OCI-LY3 (cell line): ENCODE measurements around the gene PLD2.

Source experiments
- H2AFZ ChIP-seq: fragments of 200-600, 300-600 bp; shearing (Covaris generic); 2 replicates; pipeline ENCODE4 v1.6.0; 2014; ENCODE audit warnings: antibody characterized with exemption, low read depth, low read length
- H3K27ac ChIP-seq: fragments of 200-600, 300-600 bp; sonication (generic); 2 replicates; pipeline ENCODE4 v1.5.1; 2014; ENCODE audit warnings: mild to moderate bottlenecking, low read length, moderate library complexity, mixed read lengths
- H3K27me3 ChIP-seq: fragments of 200-600, 300-600 bp; sonication (generic); 2 replicates; pipeline ENCODE4 v1.6.1; 2014; ENCODE audit warnings: low read depth, low read length, mixed read lengths
- H3K36me3 ChIP-seq: fragments of 200-600, 300-600 bp; sonication (generic); replicated peaks from 2 replicates; pipeline ENCODE3; 2014; ENCODE audit warnings: low read depth, low read length, mixed read lengths
- H3K4me1 ChIP-seq: fragments of 300-600, 200-600 bp; sonication (generic); 2 replicates; pipeline ENCODE4 v1.6.1; 2014; ENCODE audit warnings: low read length, mixed read lengths
- H3K4me2 ChIP-seq: fragments of 200-600, 300-600 bp; sonication (generic); 2 replicates; pipeline ENCODE4 v1.6.1; 2014; ENCODE audit warnings: low read length, mixed read lengths
- H3K4me3 ChIP-seq: fragments of 300-600, 200-600 bp; sonication (generic); 2 replicates; pipeline ENCODE4 v1.5.1; 2014; ENCODE audit warnings: antibody characterized with exemption, mild to moderate bottlenecking, low read length, moderate library complexity
- H3K79me2 ChIP-seq: fragments of 300-600, 200-600 bp; shearing (Covaris generic); 2 replicates; pipeline ENCODE4 v1.6.1; 2014; ENCODE audit warnings: mild to moderate bottlenecking, low read length, mixed read lengths
- H3K9ac ChIP-seq: fragments of 300-600, 200-600 bp; shearing (Covaris generic); 2 replicates; pipeline ENCODE4 v1.6.0; 2014; ENCODE audit warnings: mild to moderate bottlenecking, low read length, moderate library complexity
- H3K9me3 ChIP-seq: fragments of 200-600, 300-600 bp; shearing (Covaris generic); 2 replicates; pipeline ENCODE4 v1.6.1; 2014; ENCODE audit warnings: low read length, mixed read lengths; ENCODE audit not compliant: insufficient read depth
- H4K20me1 ChIP-seq: fragments of 200-600, 300-600 bp; sonication (generic); 2 replicates; pipeline ENCODE4 v1.6.1; 2016; ENCODE audit warnings: low read length, mixed read lengths; ENCODE audit not compliant: insufficient read depth
- EZH2phosphoT487 ChIP-seq: fragments of 200-600 bp; shearing (Covaris generic); IDR thresholded peaks from 2 replicates; pipeline ENCODE4 v1.6.1; 2018; ENCODE audit warnings: antibody characterized with exemption, mixed run types, low read depth
- TF ChIP-seq, protein P1 (sequence below): fragments of 200-600, 300-600 bp; sonication (generic); IDR thresholded peaks from 2 replicates; pipeline ENCODE4 v1.5.1; 2014; ENCODE audit warnings: antibody characterized with exemption, low read length, low read depth

Gene PLD2

DNA sequence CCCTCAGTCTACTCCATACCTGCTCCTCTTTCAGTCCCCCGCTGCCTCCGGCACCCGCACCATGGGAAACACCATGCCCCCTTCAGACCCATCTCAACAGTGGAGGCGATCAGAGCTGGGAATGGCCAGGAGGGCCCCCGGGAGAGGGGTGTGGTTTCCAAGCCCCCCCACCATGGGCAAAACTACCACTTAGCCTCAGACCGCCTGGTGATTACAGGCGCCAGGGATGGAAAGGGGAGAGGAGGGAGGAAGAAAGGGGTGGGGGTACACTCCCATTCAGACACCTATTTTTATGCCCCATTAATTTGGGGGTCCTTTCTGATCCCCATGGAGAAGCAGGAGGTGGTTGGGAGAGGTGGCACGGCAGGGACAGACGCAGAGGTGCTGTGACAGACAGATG, 4.7 kb upstream of the PLD2 start, which contains the start of gene C17orf114:
TSS of gene C17orf114 (minus strand) at position 101 of the 400 bp plus-strand sequence.
- no peaks in the 10 kb centered on the region for H4K20me1 ChIP-seq
- H3K4me3 ChIP-seq, result no peak within 1 kb of the TSS
- no peaks in the 10 kb centered on the region for H3K79me2 ChIP-seq
- TF ChIP-seq, protein P1, sequence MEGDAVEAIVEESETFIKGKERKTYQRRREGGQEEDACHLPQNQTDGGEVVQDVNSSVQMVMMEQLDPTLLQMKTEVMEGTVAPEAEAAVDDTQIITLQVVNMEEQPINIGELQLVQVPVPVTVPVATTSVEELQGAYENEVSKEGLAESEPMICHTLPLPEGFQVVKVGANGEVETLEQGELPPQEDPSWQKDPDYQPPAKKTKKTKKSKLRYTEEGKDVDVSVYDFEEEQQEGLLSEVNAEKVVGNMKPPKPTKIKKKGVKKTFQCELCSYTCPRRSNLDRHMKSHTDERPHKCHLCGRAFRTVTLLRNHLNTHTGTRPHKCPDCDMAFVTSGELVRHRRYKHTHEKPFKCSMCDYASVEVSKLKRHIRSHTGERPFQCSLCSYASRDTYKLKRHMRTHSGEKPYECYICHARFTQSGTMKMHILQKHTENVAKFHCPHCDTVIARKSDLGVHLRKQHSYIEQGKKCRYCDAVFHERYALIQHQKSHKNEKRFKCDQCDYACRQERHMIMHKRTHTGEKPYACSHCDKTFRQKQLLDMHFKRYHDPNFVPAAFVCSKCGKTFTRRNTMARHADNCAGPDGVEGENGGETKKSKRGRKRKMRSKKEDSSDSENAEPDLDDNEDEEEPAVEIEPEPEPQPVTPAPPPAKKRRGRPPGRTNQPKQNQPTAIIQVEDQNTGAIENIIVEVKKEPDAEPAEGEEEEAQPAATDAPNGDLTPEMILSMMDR, result no peak
- no peak for TF ChIP-seq EZH2phosphoT487
- no peak within 1 kb of the TSS for H3K4me2 ChIP-seq
- H3K9ac ChIP-seq, result no peak within 1 kb of the TSS
- H3K27me3 ChIP-seq, result no peaks in the 10 kb centered on the region
- H3K36me3 ChIP-seq, result no peaks in the 10 kb centered on the region
- H3K4me1 ChIP-seq, result peaks cover 4% of the 10 kb centered on the region
- no peak within 1 kb of the TSS for H2AFZ ChIP-seq
- no peaks in the 10 kb centered on the region for H3K9me3 ChIP-seq
- H3K27ac ChIP-seq, result no peak within 1 kb of the TSS

DNA sequence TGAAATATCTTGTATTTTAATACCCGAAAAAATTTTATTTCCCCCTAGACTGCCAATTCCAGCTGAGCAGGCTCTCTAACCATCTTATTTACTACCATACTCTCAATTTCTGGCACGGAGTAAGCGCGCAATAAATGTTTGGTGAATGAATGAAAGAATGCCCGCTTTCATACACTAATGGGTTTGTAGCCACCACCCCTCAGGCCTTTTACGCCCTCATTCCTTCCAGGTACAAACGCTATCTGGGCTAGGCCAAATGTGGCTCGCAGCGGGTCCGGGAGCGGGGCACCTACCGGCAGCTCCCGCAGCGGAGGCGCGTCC, 536 bp upstream of the PLD2 start:
- H3K4me3 ChIP-seq, result peak overlapping the region; percentile 94
- no peak overlapping the region for H3K27ac ChIP-seq
- H3K9me3 ChIP-seq, result no peaks in the 10 kb centered on the region
- H3K79me2 ChIP-seq, result no peaks in the 10 kb centered on the region
- peaks cover 9% of the 10 kb centered on the region for H3K4me1 ChIP-seq
- peak overlapping the region; percentile 74 for H2AFZ ChIP-seq
- H3K4me2 ChIP-seq, result peak overlapping the region; percentile 91
- H3K36me3 ChIP-seq, result no peaks in the 10 kb centered on the region
- no peaks in the 10 kb centered on the region for H4K20me1 ChIP-seq
- TF ChIP-seq, protein P1, result no peak
- TF ChIP-seq EZH2phosphoT487, result no peak
- peak overlapping the region; percentile 62 for H3K9ac ChIP-seq
- no peaks in the 10 kb centered on the region for H3K27me3 ChIP-seq

DNA sequence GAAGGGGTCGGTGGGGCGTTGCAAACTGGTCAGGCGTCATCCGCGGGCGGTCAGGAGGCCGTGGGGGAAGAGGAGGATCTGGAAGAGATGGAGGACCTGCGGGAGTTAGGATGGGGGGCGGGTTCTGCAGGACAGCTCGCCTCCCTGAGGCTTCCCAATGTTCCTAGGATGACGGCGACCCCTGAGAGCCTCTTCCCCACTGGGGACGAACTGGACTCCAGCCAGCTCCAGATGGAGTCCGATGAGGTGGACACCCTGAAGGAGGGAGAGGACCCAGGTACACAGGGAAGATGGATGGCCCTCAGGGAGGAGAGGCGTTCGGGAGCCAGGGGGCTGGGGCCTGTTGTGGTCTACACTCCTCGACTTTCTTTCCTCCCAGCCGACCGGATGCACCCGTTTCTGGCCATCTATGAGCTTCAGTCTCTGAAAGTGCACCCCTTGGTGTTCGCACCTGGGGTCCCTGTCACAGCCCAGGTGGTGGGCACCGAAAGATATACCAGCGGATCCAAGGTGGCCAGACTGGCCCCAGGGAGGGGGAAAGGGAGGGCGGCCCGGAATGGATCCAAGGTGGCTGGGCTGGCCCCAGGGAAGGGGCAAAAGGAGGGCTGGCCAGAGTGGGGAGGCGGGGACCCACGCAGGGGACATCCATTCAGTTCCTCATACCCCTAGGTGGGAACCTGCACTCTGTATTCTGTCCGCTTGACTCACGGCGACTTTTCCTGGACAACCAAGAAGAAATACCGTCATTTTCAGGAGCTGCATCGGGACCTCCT, 839 bp downstream of the PLD2 start:
- no peak for TF ChIP-seq EZH2phosphoT487
- TF ChIP-seq, protein P1, result no peak
- Histone ChIP-seq H3K9ac (peak overlapping the region; percentile 81), H3K4me2 (peak overlapping the region; percentile 68), H3K36me3 (no peaks in the 10 kb centered on the region), H3K4me1 (peaks cover 9% of the 10 kb centered on the region), H4K20me1 (no peaks in the 10 kb centered on the region), H3K27me3 (no peaks in the 10 kb centered on the region), H3K79me2 (no peaks in the 10 kb centered on the region), H2AFZ (no peak overlapping the region), H3K27ac (no peak overlapping the region), H3K9me3 (no peaks in the 10 kb centered on the region), H3K4me3 (peak overlapping the region; percentile 94)

DNA sequence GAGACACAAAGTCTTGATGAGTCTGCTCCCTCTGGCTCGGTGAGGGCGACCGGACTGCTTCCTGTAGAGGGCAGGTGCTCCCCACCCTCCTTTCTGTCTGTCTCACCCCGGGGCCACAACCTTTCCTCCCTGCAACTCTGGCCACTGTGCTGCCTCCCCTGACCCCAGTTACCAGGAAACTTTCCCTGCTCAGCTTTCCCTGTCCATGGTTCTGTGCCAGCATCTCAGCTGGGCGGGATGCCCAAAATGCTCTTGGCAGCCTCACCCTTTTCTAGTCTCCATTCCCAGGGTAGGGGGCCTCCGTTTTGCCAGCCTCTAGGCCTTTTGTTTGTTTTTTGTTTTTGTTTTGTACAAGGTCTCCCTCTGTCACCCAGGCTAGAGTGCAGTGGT, 1.4 kb downstream of the PLD2 start:
- TF ChIP-seq, protein P1, result no peak
- TF ChIP-seq EZH2phosphoT487, result no peak
- no peak overlapping the region for H3K9ac ChIP-seq
- no peak overlapping the region; the same call in 1 of the 2 replicates for H3K4me2 ChIP-seq
- H2AFZ ChIP-seq, result no peak overlapping the region
- peaks cover 9% of the 10 kb centered on the region for H3K4me1 ChIP-seq
- no peaks in the 10 kb centered on the region for H4K20me1 ChIP-seq
- no peaks in the 10 kb centered on the region for H3K36me3 ChIP-seq
- H3K27me3 ChIP-seq, result no peaks in the 10 kb centered on the region
- H3K4me3 ChIP-seq, result no peak overlapping the region
- H3K79me2 ChIP-seq, result no peaks in the 10 kb centered on the region
- H3K9me3 ChIP-seq, result no peaks in the 10 kb centered on the region
- H3K27ac ChIP-seq, result no peak overlapping the region
